Liver (tissue), 9 donors: ENCODE measurements around the gene CATSPER1. TPM values are rescaled to one million over a fixed set of nuclear protein-coding genes. Genes with fewer than 3 reads are reported as not detected.

Experiments used
- DNase-seq: peaks from one replicate; pipeline ENCODE4 v3.0.0-alpha.2; 2017; ENCODE audit warnings: low spot score
- H3K27ac ChIP-seq, 2 donors: one replicate each; pipeline ENCODE4 v1.7.0; 2013; ENCODE audit warnings: inconsistent platforms in 2 of 2, low read length in 2 of 2, control low read depth in 1 of 2, low read depth in 1 of 2, mild to moderate bottlenecking in 1 of 2
- H3K27me3 ChIP-seq, 4 donors: one replicate each; pipeline versions ENCODE4 v1.6.1 to v1.7.0; 2013; ENCODE audit warnings: low read length in 3 of 4, inconsistent platforms in 1 of 4, mild to moderate bottlenecking in 1 of 4, moderate library complexity in 1 of 4; ENCODE audit not compliant: control insufficient read depth in 4 of 4, insufficient read depth in 4 of 4
- H3K36me3 ChIP-seq, 4 donors: one replicate each; pipeline versions ENCODE4 v1.6.1 to v1.7.0; 2013; ENCODE audit warnings: low read length in 3 of 4, mild to moderate bottlenecking in 3 of 4, low read depth in 1 of 4, moderate library complexity in 1 of 4; ENCODE audit not compliant: control insufficient read depth in 4 of 4, insufficient read depth in 3 of 4
- H3K4me1 ChIP-seq, 4 donors: one replicate each; pipeline versions ENCODE4 v1.6.1 to v1.7.0; 2013; ENCODE audit warnings: low read length in 3 of 4, mild to moderate bottlenecking in 3 of 4, moderate library complexity in 1 of 4; ENCODE audit not compliant: control insufficient read depth in 4 of 4, insufficient read depth in 4 of 4
- H3K4me3 ChIP-seq, 3 donors: one replicate each; pipeline versions ENCODE4 v1.6.1 to v1.7.0; 2013; ENCODE audit warnings: low read length in 3 of 3, control low read depth in 1 of 3, low read depth in 1 of 3, mild to moderate bottlenecking in 1 of 3
- H3K9ac ChIP-seq, 2 donors: one replicate each; pipeline ENCODE4 v1.7.0; 2013; ENCODE audit warnings: low read length in 2 of 2, mild to moderate bottlenecking in 2 of 2, moderate library complexity in 2 of 2, control low read depth in 1 of 2, low read depth in 1 of 2
- H3K9me3 ChIP-seq, 4 donors: one replicate each; pipeline versions ENCODE4 v1.6.1 to v1.7.0; 2013; ENCODE audit warnings: low read length in 3 of 4; ENCODE audit not compliant: control insufficient read depth in 4 of 4
- ATF3 ChIP-seq: IDR thresholded peaks from 2 replicates; pipeline ENCODE4 v1.6.1; 2016; ENCODE audit warnings: antibody characterized with exemption
- CTCF ChIP-seq: fragments of 150-350 bp; IDR thresholded peaks from 2 replicates; pipeline ENCODE4 v1.5.1; 2017; ENCODE audit warnings: improper control_type of control experiment, low read depth, low read length; ENCODE audit not compliant: missing input control
- EGR1 ChIP-seq, 2 donors: IDR thresholded peaks; 2 replicates each; pipeline ENCODE4 v1.6.1; 2016 to 2018; ENCODE audit warnings: antibody characterized with exemption in 2 of 2, low read depth in 2 of 2
- FOXA1 ChIP-seq: IDR thresholded peaks from 2 replicates; pipeline ENCODE4 v1.6.1; 2016; ENCODE audit warnings: antibody characterized with exemption
- FOXA2 ChIP-seq: IDR thresholded peaks from 2 replicates; pipeline ENCODE4 v1.6.1; 2016; ENCODE audit warnings: antibody characterized with exemption
- GABPA ChIP-seq, 2 donors: IDR thresholded peaks in 1 of 2; conservative IDR thresholded peaks in 1 of 2; 2 replicates each; pipeline ENCODE4 v1.6.1; 2016; ENCODE audit warnings: antibody characterized with exemption in 2 of 2, mild to moderate bottlenecking in 1 of 2, moderate library complexity in 1 of 2
- HNF4A ChIP-seq, 2 donors: conservative IDR thresholded peaks; 2 replicates each; pipeline ENCODE4 v1.6.1; 2016; ENCODE audit warnings: antibody characterized with exemption in 2 of 2, mild to moderate bottlenecking in 2 of 2
- HNF4G ChIP-seq: IDR thresholded peaks from 2 replicates; pipeline ENCODE4 v1.6.1; 2016; ENCODE audit warnings: antibody characterized with exemption
- JUND ChIP-seq, 2 donors: IDR thresholded peaks; 2 replicates each; pipeline ENCODE4 v1.6.1; 2016; ENCODE audit warnings: antibody characterized with exemption in 2 of 2
- MAX ChIP-seq: IDR thresholded peaks from 2 replicates; pipeline ENCODE4 v1.6.1; 2016; ENCODE audit warnings: antibody characterized with exemption
- NR2F2 ChIP-seq: IDR thresholded peaks from 2 replicates; pipeline ENCODE4 v1.6.1; 2016; ENCODE audit warnings: antibody characterized with exemption
- RAD21 ChIP-seq, 2 donors: IDR thresholded peaks; 2 replicates each; pipeline ENCODE4 v1.6.1; 2016; ENCODE audit warnings: antibody characterized with exemption in 2 of 2, mild to moderate bottlenecking in 2 of 2
- REST ChIP-seq: IDR thresholded peaks from 2 replicates; pipeline ENCODE4 v1.6.1; 2016; ENCODE audit warnings: antibody characterized with exemption, mild to moderate bottlenecking
- RXRA ChIP-seq, 2 donors: IDR thresholded peaks; 2 replicates each; pipeline ENCODE4 v1.6.1; 2017 to 2018; ENCODE audit warnings: antibody characterized with exemption in 2 of 2, mild to moderate bottlenecking in 1 of 2
- SP1 ChIP-seq: IDR thresholded peaks from 2 replicates; pipeline ENCODE4 v1.6.1; 2018; ENCODE audit warnings: antibody characterized with exemption, mild to moderate bottlenecking
- TAF1 ChIP-seq: conservative IDR thresholded peaks from 2 replicates; pipeline ENCODE4 v1.6.1; 2016; ENCODE audit warnings: antibody characterized with exemption, mild to moderate bottlenecking
- YY1 ChIP-seq: IDR thresholded peaks from 2 replicates; pipeline ENCODE4 v1.6.1; 2016; ENCODE audit warnings: antibody characterized with exemption, mild to moderate bottlenecking
- ZBTB33 ChIP-seq: IDR thresholded peaks from 2 replicates; pipeline ENCODE4 v1.6.1; 2016; ENCODE audit warnings: antibody characterized with exemption
- WGBS: extraction: QIAGEN DNeasy Blood & Tissue Kit; methylation state at CpG from one replicate; pipeline ENCODE4 v1.1.7; 2013; 5-methylcytosine and 5-hydroxymethylcytosine counted together
- polyA plus RNA-seq, 2 donors: library from polyadenylated mRNA; stranded (reverse) in 1 of 2; unstranded in 1 of 2; fragments of 200-250 nt in 1 of 2; fragments of >200 nt in 1 of 2; fragmentation: Nextera tagmentation in 1 of 2; extraction: Ambion mirVana in 1 of 2; gene quantifications; one replicate each; pipeline versions ENCODE4 v1.2.1 to v1.2.3, GENCODE V29; 2013 to 2015
- total RNA-seq, 2 donors: library from RNA; depleted of rRNA; stranded (reverse); fragments of >200 nt; gene quantifications; one replicate each; pipeline ENCODE4 v1.2.3, GENCODE V29; 2014
- donor health status: healthy.
- donor health status: healthy.
- donor health status: healthy.
- donor health status: healthy.
- donor health status: healthy.

CATSPER1 gene
- total and polyA plus RNA-seq, 4 donors = 0.17 TPM; not detected in 3

- TF ChIP-seq ZBTB33 (no peak), MAX (no peak), JUND (IDR thresholded peaks at IDR 0.05) (no peak), ATF3 (no peak), HNF4G (no peak)
Measured at GRCh38 chr11:66037327-66037726, 11.0 kb upstream of the CATSPER1 start (continued).

- Histone ChIP-seq H3K27me3 (peaks cover 0 to 5% (median 0%) of the 10 kb centered on the region in 4 donors), H3K4me1 (no peaks in the 10 kb centered on the region), H3K27ac (no peak overlapping the region), H3K4me3 (no peak overlapping the region), H3K36me3 (no peaks in the 10 kb centered on the region), H3K9me3 (no peaks in the 10 kb centered on the region), H3K9ac (no peak overlapping the region)
- no peak for DNase-seq
- 88% methylated on average over 5 of the region's 5 CpGs for WGBS
- TF ChIP-seq GABPA (IDR thresholded peaks at IDR 0.05 in 1 of 2, conservative IDR thresholded peaks at IDR 0.05 in 1 of 2) (no peak), SP1 (no peak), HNF4G (no peak), CTCF (no peak), EGR1 (IDR thresholded peaks at IDR 0.05; ENCODE audit: low read depth in 2 of 2) (no peak), RAD21 (IDR thresholded peaks at IDR 0.05) (no peak), HNF4A (conservative IDR thresholded peaks at IDR 0.05) (no peak), ZBTB33 (no peak), NR2F2 (no peak), TAF1 (no peak), RXRA (IDR thresholded peaks at IDR 0.05) (no peak), FOXA1 (no peak), FOXA2 (no peak), MAX (no peak), ATF3 (no peak), YY1 (no peak), REST (no peak)
Measured at GRCh38 chr11:66036334-66036710, 10.0 kb upstream of the CATSPER1 start.
